HG02610 (cell line): Measurements from ENCODE around the gene PITPNC1.
"Not testable (repeated sequence)": the region's sequence is repeated elsewhere in the genome, so short reads cannot be mapped to it uniquely, and the experiment has no call there.

Source experiments
- ATAC-seq: cut with Tn5 transposase; IDR thresholded peaks from one replicate; pipeline ENCODE4 v1.9.1; 2021; ENCODE audit warnings: mild to moderate bottlenecking, moderate library complexity; ENCODE audit not compliant: unreplicated experiment

The PITPNC1 gene

DNA sequence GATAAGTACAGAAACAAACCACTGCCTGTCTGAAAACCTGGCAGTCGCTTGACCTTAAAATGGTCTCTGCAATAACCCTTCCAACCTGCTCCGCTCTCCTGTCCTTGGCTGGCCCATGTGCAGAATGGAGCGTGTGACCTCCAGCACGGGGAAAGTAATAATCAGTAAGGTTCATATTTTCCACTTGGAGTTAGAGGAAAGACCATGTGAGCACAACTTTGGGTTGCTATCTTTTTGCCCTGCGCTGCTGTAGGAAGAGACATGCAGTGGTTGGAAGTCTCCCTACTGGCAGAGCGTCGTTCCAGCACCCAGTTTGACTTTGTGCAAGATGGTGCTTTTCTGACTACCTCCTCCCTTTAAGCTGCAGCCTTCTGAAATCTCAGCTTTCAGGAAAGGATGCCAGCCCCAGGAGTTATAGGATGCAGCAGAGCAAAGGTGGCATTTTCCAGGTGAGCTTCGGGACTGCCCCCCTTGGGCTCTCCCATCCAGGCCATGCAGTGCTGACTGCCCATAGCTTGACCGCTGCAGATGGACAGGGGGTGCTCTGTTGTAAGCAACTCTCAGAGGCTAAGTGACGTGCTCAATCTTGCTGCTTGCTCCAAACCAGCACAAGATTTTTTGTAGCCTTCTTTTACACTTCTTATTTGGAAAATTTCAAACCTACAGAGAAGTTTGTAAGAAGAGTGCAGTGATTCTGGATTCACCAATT, 230.0 kb downstream of the PITPNC1 start:
- ATAC-seq, result no peak

DNA sequence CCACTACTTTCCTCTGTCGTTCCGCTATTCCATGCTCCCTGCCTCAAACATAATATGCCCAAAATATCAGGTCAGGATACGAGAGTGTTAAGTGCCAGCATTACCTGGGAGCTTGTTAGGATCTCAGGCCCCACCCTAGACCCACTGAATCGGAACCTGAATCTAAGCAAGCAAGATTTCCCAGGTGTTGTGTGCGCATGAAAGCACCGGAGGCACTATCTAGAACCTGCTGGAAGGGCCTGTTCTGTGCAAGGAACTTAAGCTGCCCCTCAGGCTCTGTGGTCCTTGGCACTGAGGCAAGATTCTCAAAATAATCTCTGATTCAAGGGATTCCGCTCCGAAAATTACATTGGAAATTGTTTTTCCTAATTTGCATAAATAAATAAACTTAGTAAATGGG, 233.0 kb downstream of the PITPNC1 start:
- no peak for ATAC-seq

DNA sequence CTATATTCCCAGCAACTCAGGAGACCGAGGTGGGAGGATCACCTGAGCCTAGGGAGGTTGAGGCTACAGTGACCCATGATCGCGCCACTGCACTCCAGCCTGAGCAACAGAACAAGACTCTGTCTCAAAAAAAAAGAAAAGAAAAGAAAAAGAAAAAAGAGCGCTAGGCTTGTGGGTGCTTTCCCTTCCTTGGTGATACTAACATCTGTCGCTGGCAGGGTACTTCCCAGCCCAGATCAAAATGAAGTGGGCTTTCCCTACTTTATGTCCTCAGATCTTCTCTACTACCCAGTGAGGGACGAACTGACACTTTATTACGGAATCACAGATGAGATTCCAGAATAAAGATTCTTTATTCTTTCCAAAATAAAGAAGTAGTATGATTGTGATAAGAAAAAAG, 236.9 kb downstream of the PITPNC1 start:
- no peak for ATAC-seq

DNA sequence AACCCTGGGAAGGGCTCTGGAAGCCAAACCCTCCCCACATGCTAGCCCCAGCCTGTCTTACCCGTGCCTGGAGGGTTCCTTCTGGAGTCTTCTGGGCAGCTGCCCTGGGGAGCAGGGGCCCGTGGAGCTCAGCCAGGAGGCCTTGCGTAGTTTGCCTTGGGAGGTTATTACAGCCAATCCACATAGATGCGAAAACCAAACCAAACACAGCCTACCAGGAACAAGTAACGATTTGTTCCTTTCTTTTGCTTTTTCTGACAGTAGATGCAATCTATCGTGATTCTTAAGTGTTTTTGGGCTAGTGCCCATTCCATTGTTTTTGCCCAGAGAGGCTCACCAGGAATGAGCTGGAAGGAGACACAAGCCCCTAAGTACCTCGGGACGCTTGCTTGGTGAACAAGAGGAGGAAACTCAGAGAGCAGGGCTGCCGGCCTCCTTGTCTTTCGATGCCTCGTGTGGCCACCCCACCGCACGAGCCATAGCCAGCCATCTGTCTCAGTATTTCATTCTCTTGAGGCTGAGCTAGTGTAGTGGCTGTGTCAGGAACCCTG, 238.0 kb downstream of the PITPNC1 start:
- ATAC-seq, result no peak

GRCh38 chr17:67615736-67616135, 238.7 kb downstream of the PITPNC1 start:
- no peak for ATAC-seq

GRCh38 chr17:67617304-67617899, 240.3 kb downstream of the PITPNC1 start:
- ATAC-seq, result no peak

DNA sequence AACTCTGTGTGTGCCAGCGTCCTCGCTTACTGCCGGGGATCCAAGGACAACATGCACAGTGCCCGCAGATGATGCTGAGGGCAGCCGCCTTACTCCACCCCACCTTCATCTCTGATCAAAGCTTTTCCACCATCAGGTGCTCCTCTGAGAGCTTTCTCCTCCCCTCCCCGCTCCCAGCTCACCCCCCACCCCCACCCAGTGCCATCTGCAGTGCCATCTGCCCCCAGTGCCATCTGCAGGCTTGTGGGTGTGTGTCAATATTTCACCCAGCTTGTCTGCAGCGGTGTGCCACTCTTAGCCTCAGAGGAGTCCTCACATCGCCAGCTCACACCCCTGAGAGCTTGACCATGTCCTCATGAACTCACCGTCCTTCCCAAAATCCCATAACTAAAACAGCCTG, 242.5 kb downstream of the PITPNC1 start:
- ATAC-seq, result no peak

DNA sequence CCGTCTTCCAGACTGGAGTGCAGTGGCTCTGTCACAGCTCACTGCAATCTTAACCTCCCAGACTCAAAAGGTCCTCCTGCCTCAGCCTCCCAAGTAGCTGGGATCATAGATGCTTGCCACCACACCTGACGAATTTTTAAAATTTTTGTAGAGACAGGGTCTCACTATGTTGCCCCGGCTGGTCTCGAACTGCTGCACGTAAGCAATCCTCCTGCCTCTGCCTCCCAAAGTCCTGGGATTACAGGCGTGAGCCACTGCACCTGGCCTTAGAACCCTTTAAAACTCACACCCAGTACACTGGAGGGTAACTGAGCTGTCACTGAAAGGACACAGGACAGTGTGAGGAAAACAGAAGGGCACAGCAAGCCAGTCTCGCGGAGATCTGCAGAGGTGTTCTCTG, 243.0 kb downstream of the PITPNC1 start:
- no peak for ATAC-seq

- no peak for ATAC-seq
These were observed 243.6 kb downstream of the PITPNC1 start for GRCh38 chr17:67620636-67621035.

DNA sequence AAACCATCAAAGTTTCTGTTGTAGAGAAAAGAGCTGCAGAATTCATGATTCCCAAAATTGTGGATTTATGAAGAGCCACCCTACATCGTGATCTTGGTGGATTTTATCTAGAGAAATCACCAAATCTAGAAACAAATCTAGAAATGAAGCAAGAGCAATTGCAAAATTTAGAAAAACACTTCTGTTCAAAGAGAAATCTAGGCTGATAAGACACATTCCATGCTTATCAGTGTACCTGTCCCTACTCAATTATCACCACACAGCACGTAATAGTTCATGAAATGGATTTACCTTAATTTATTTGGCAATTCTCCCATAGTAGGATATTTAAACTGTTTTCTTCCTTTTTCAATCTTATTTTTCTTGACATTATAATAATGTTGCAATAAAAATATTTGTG, 246.7 kb downstream of the PITPNC1 start:
- ATAC-seq, result no peak

- no peak for ATAC-seq
These were observed 248.0 kb downstream of the PITPNC1 start for GRCh38 chr17:67624886-67625656.

- no peak for ATAC-seq
These were observed 248.9 kb downstream of the PITPNC1 start for GRCh38 chr17:67625971-67626370.

DNA sequence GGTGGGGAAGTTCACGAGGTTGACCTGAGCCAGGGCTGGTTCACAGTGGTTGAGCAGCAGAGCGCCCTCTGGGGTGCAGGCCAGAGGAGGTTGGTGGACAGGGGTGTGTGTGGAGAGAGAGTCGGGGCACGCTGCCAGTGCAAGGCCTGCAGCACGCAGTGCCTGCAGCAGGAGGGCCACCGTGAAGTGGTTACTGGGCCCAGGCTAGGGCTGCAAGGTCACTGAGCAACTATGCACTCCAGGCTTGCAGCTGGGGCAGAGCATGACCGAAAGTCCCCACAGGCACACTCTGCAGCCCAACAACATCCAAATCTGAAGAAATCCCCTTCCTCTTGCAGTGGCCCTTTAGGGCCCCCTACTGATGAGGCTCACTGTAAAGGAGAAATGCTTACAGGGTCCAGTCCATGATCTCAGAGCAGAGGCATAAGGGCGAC, 251.5 kb downstream of the PITPNC1 start:
- no peak for ATAC-seq

GRCh38 chr17:67629971-67630320, 252.9 kb downstream of the PITPNC1 start:
- ATAC-seq, result no peak

DNA sequence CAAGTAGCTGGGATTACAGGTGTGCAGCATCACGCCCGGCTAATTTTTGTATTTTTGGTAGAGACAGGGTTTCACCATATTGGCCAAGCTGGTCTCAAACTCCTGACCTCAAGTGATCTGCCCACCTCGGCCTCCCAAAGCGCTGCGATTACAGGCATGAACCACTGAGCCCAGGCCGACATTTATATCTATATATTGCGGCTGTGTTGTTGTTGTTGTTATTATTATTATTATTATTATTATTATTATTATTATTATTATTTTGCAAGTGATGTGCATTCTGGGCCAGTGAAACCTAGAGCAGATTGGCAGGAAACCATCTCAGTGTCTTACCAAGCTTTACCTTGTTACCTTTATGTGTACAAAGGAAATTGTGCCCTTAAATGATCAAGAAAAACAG, 253.8 kb downstream of the PITPNC1 start:
- not testable (repeated sequence) for ATAC-seq

- ATAC-seq, result no peak
These were observed 255.1 kb downstream of the PITPNC1 start for GRCh38 chr17:67632141-67632540.

DNA sequence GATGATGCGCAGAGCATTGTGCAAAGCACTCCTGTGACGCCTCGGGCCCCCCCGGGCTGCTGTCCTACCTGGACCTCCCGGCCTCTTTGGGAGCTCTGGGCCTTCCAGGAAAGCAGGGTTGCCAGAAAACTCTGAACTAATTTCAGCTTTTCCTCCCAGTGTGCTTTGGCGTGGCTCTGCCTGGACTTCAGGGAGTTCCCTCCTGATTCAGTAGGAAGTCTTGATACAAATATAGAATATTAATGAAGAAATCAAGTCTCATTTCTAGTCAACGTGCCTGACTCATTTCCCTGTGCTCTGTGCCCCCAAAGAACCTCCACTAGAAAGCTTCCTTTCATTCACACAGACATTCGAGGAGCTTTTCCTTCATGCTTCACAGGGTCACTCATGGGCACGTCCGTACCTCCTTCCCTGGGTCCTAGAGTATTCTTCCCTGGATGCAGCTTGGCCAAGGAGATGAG, 256.7 kb downstream of the PITPNC1 start:
- ATAC-seq, result no peak

GRCh38 chr17:67635681-67636080, 258.6 kb downstream of the PITPNC1 start:
- no peak for ATAC-seq

DNA sequence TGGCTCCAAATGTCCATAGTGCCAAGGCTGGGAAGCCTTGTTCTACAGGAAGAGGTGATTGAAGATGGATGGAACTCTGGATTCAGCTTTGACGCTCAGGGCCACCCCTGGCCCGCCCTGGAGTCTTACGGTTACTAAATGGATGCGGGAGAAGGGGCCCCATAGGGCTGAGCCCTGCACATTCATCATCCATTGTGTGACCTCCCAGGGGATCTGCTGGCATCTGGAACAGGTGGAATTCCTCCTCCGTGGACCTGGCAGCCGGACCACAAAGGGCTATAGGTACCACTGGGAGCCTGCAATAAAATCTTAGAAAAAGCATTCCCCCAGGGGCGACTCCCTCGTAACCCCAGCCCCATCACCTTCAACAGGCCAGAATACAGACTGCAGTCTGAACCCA, 259.2 kb downstream of the PITPNC1 start:
- no peak for ATAC-seq

DNA sequence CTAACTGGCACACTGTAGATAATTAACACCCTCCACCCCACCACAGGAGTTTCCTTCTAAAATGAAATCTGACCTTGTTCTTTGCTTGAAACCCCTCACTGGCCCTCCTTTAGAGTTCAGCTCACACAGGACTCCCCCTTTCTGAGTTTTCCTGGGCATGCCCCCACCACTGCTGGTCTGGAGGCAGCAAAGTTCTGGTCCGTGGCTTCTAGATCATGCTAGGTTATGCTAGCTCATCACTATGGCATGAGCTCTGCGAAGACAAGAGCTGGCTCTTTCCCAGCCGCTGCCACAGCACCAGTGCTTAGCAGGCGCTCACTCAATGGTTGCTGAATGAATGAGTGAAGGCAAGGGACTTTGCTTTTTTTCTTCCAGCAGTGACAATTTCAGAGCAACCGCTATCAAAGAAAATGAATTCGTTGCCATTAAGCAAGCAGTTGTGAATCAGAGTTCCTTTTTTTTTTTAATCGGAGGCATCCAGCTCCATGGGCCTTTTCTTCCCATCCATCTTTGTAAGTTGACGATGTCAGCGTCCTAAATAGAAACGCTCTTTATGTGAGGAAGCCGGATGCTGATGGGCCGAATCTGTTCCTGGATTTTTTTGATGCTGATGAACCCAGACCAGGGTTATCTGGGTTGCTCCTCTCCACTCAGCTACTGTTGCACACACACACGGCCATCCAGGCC, 259.9 kb downstream of the PITPNC1 start:
- ATAC-seq, result no peak
